Germinal center (tissue), 1 donor: Measurements from ENCODE around the gene POU2F1.
"Not testable (repeated sequence)": the region's sequence is repeated elsewhere in the genome, so short reads cannot be mapped to it uniquely, and the experiment has no call there.

Source experiments
- DNase-seq: peaks from one replicate; pipeline ENCODE4 v3.0.0; 2012; ENCODE audit warnings: mixed read lengths, low spot score

Gene POU2F1

GRCh38 chr1:167314671-167315070 is 94.0 kb downstream of the POU2F1 start:
- DNase-seq, result no peak

DNA sequence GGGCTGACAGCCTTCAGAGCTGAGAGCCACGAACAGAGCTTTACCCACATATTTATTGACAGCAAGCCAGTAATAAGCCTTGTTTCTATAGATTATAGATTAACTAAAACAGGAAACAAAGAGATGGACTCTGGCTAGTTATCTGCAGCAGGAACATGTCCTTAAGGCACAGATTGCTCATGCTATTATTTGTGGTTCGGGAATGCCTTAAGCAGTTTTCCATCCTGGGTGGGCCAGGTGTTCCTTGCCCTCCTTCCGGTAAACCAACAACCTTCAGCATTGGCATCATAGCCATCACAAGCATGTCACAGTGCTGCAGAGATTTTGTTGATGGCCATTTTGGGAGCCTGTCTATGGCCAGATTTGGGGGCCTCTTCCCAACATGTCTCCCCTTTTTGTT is 96.8 kb downstream of the POU2F1 start:
- no peak for DNase-seq

- not testable (repeated sequence) for DNase-seq
Observed at GRCh38 chr1:167319206-167319605, 98.5 kb downstream of the POU2F1 start.

DNA sequence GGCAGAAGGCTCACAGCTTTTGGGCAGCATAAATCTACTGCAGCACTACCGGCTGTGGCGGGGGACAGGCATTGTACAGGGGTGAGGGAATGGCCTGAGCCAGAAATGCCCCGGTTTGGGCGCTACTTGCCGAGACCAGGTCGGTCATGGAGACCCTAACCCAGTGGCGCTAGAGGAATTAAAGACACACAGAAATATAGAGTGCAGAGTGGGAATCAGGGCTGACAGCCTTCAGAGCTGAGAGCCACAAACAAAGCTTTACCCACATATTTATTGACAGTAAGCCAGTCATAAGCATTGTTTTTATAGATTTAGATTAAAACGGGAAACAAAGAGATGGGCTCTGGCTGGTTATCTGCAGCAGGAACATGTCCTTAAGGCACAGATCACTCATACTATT is 101.8 kb downstream of the POU2F1 start:
- DNase-seq, result no peak

GRCh38 chr1:167325151-167325550 is 104.5 kb downstream of the POU2F1 start:
- DNase-seq, result no peak

GRCh38 chr1:167328306-167328815 is 107.7 kb downstream of the POU2F1 start:
- DNase-seq, result no peak

- DNase-seq, result peak; percentile 70
Observed at GRCh38 chr1:167328816-167329483, 108.3 kb downstream of the POU2F1 start.

- DNase-seq, result no peak
Observed at GRCh38 chr1:167330601-167331293, 110.1 kb downstream of the POU2F1 start.

- DNase-seq, result no peak
Observed at GRCh38 chr1:167331650-167332049, 111.0 kb downstream of the POU2F1 start.

- DNase-seq, result no peak
Observed at GRCh38 chr1:167332503-167332902, 111.8 kb downstream of the POU2F1 start.

DNA sequence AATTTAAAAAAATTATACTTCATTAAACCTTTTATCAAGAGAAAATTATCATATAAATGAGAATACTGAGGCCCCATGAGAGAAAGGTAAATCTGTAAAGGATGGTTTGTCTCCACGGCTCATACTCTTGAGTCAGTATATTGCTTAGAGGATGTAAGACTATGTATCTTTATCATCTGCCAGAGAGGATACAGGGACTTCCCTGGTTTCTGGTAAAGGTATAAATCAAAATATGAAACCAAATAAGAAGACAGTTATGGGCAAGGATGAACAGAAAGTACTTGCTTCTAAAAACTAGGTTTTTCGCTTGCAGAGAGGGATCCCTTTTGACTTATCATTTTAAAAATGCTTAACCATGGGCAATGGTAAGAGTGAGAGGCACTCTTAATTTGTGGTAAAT is 112.4 kb downstream of the POU2F1 start:
- DNase-seq, result no peak

- DNase-seq, result no peak
Observed at GRCh38 chr1:167333703-167334102, 113.0 kb downstream of the POU2F1 start.

GRCh38 chr1:167339405-167339804 is 118.7 kb downstream of the POU2F1 start:
- no peak for DNase-seq

GRCh38 chr1:167342846-167343245 is 122.2 kb downstream of the POU2F1 start:
- peak; percentile 36 for DNase-seq

GRCh38 chr1:167344112-167344511 is 123.4 kb downstream of the POU2F1 start:
- no peak for DNase-seq

DNA sequence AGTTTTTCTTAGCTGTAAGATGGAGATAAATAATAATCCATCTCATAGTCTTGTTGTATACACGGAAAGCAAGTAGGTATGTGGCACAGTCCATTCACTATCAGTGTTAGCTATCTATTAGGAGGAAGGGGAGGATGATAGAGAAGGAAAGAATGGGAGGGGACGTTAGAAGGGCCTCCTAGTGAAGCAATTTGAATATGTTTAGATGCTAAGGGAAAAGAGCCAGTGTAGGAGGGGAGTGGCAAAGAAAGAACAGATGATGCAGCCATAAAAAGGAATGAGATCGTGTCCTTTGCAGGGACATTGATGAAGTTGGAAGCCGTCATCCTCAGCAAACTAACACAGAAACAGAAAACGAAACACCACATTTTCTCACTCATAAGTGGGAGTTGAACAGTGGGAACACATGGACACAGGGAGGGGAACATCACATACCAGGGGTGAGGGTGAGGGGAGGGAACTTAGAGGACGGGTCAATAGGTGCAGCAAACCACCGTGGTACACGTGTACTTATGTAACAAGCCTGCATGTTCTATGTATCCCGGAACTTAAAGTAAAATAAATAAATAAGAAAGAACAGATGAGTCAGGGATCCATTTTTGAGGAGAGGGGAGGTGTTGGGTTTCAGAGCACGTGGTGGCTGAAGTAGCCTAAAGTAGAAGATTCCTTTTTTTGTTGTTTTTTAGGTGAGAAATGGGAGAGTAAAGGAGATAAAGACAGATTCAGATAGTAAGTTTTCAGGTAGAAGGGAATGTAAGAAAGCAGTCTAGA is 124.1 kb downstream of the POU2F1 start:
- DNase-seq, result no peak

DNA sequence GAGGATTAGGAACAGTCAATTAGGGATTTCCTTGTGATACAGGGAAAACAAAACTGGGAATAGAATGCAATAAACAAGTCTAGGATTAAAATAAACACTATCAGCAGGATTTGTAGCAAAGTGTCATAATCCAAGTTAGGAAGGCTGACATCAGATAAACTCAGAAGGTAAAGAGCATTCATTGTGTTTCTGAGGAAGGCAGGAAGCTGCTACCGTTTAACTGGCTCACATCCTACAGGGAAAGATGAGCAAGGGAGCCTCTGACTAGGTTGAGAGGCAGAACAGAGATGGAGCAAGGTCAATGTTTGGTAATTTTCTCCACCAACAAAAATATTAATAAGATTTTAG is 124.7 kb downstream of the POU2F1 start:
- DNase-seq, result no peak

- DNase-seq, result peak; percentile 18
Observed at GRCh38 chr1:167357305-167357704, 136.6 kb downstream of the POU2F1 start.

DNA sequence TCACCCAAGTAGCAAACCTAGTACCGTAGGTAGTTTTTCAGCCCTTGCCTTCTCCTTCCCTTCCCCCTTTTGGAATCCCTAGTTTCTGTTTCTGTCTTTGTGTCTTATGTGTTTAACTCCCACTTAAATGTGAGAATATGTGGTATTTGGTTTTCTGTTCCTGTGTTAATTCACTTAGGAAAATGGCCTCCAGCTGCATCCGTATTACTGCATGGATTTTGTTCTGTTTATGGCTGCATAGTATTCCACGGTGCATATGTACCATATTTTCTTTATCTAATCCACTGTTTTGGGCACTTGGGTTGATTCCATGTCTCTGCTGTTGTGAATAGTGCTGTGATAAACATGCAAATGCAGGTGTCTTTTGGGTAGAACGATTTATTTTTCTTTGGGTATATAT is 138.6 kb downstream of the POU2F1 start:
- no peak for DNase-seq

GRCh38 chr1:167360120-167360519 is 139.4 kb downstream of the POU2F1 start:
- DNase-seq, result no peak

GRCh38 chr1:167362638-167363037 is 142.0 kb downstream of the POU2F1 start:
- no peak for DNase-seq

DNA sequence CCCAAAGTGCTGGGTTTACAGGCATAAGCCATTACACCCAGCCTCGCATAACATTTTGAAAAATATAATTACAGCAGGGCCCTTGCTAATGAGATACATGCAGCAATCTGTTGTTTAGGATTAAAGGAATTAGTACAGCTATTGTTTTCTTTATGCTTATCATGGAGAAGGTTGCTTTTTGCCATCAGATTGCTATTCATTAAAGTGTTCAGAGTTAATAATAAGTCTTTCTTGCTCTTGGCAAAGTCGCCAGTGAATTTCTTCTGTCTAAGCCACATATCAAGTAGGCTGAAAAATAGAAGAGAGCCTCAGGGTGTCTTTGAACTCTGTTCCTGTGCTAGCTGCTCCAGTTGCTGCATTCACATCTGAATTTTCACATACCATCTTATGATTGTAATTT is 144.1 kb downstream of the POU2F1 start:
- no peak for DNase-seq

GRCh38 chr1:167365360-167365759 is 144.7 kb downstream of the POU2F1 start:
- no peak for DNase-seq
